Measurements from ENCODE around the gene SLC12A2. TPM values are rescaled to one million over a fixed set of nuclear protein-coding genes. Genes with fewer than 3 reads are reported as not detected.

SLC12A2 gene
- total RNA-seq, 1 experiment from 2014 or later = 41.2 TPM

DNA sequence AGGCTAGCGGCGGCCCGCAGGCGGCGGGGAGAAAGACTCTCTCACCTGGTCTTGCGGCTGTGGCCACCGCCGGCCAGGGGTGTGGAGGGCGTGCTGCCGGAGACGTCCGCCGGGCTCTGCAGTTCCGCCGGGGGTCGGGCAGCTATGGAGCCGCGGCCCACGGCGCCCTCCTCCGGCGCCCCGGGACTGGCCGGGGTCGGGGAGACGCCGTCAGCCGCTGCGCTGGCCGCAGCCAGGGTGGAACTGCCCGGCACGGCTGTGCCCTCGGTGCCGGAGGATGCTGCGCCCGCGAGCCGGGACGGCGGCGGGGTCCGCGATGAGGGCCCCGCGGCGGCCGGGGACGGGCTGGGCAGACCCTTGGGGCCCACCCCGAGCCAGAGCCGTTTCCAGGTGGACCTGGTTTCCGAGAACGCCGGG, 253 bp downstream of the SLC12A2 start (continued):
- TF ChIP-seq, protein P1, sequence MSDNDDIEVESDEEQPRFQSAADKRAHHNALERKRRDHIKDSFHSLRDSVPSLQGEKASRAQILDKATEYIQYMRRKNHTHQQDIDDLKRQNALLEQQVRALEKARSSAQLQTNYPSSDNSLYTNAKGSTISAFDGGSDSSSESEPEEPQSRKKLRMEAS (IDR thresholded peaks at IDR 0.05) = no peak
- no peak for TF ChIP-seq JUND (IDR thresholded peaks at IDR 0.05)
- no peak for TF ChIP-seq CBX3 (IDR thresholded peaks at IDR 0.05; ENCODE audit: low read depth)
- no peak for TF ChIP-seq CEBPB (IDR thresholded peaks at IDR 0.05; ENCODE audit: low read depth)
- TF ChIP-seq POLR2A (IDR thresholded peaks at IDR 0.05; ENCODE audit: borderline replicate concordance, extremely low read depth, insufficient read depth, insufficient read length) = no peak
- TF ChIP-seq EZH2 (IDR thresholded peaks at IDR 0.05) = no peak
- no peak; the same call in 1 of the 2 replicates for TF ChIP-seq POLR2AphosphoS5 (IDR thresholded peaks at IDR 0.05; ENCODE audit: low read depth, low read length)

DNA sequence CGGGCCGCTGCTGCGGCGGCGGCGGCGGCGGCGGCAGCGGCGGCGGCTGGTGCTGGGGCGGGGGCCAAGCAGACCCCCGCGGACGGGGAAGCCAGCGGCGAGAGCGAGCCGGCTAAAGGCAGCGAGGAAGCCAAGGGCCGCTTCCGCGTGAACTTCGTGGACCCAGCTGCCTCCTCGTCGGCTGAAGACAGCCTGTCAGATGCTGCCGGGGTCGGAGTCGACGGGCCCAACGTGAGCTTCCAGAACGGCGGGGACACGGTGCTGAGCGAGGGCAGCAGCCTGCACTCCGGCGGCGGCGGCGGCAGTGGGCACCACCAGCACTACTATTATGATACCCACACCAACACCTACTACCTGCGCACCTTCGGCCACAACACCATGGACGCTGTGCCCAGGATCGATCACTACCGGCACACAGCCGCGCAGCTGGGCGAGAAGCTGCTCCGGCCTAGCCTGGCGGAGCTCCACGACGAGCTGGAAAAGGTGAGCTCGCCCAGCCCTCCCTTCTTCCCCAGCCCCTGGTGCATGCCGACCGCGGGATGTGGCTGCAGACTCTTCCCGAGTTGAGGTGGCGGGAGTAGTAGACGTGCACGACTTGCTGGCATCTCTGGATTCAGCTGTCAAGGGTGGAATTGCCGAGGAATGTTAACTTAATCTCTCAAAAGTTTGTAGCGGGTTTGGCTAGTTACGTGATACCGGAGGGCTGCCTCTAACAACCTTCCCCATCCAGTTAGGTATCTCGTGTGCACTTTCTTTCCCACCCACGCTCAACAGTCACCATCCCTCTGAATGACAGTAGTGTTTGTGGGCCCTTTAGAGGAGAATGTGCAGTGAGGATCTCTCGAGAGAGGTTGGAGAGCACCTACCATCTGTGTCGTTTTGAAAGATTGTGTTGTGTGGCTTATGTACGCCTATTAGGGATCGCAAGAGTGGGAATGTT, 932 bp downstream of the SLC12A2 start:
- intact Hi-C loops (cut with micrococcal nuclease) = loop anchor here (5.0 kb wide), 1 partner anchor 327 kb away; no protein-coding TSS in a partner anchor
- H3K79me2 ChIP-seq (ENCODE audit: insufficient read depth, low read length) = peaks cover 84% of the 10 kb centered on the region
- no peaks in the 10 kb centered on the region for H3K9me2 ChIP-seq (ENCODE audit: insufficient read depth)
- ATAC-seq (peak; percentile 9), DNase-seq (ENCODE audit: low read depth, low spot score) (no peak)
- ChIA-PET RAD21 (ENCODE audit: low non-redundant PET in 1 of 2, low total read pairs in 2 of 2, uncharacterized antibody in 2 of 2, unreplicated experiment in 2 of 2) (no interaction called here), POLR2A (interaction anchor here (1.0 kb wide), 1 partner anchor 206 kb away, joined by 3 read pairs; no protein-coding TSS in a partner anchor), CTCF (interaction anchor here (1.0 kb wide), 1 partner anchor 207 kb away, joined by 3 read pairs; no protein-coding TSS in a partner anchor)
- H4K20me1 ChIP-seq (ENCODE audit: insufficient read depth) = peaks cover 5% of the 10 kb centered on the region; the same call in 1 of the 2 replicates
- H3K4me1 ChIP-seq (ENCODE audit: control insufficient read depth in 1 of 2, insufficient read depth in 2 of 2, low read length in 2 of 2) = peaks cover 14 to 25% of the 10 kb centered on the region in 2 experiments; a peak in 3 of 4 replicates
- peak overlapping the region; percentile 97 for H3K27ac ChIP-seq (ENCODE audit: low read depth, low read length)
- no peak overlapping the region for H2AFZ ChIP-seq (ENCODE audit: low read depth, low read length, poor library complexity, severe bottlenecking)
- H3K9me3 ChIP-seq (ENCODE audit: control insufficient read depth in 1 of 2, insufficient read depth in 1 of 2, low read depth in 1 of 2, low read length in 2 of 2) = no peaks in the 10 kb centered on the region
- peak overlapping the region; percentile 75 to 77 for H3K4me3 ChIP-seq (replicated peaks in 1 of 2; ENCODE audit: low read depth in 1 of 2, low read length in 2 of 2)
- no peak for TF ChIP-seq FOSL1 (IDR thresholded peaks at IDR 0.05; ENCODE audit: low read depth)
- no peak for TF ChIP-seq ELF1 (IDR thresholded peaks at IDR 0.05; ENCODE audit: borderline replicate concordance, low read depth)
- TF ChIP-seq SIN3A (IDR thresholded peaks at IDR 0.05; ENCODE audit: low read depth) = no peak
- peak; percentile 41; the same call in 1 of the 2 replicates for TF ChIP-seq ZFX (IDR thresholded peaks at IDR 0.05)
- TF ChIP-seq, protein P1 (IDR thresholded peaks at IDR 0.05) = no peak
- TF ChIP-seq SRF (IDR thresholded peaks at IDR 0.05; ENCODE audit: low read depth) = no peak
- no peak for TF ChIP-seq POLR2A (IDR thresholded peaks at IDR 0.05; ENCODE audit: borderline replicate concordance, extremely low read depth, insufficient read depth, insufficient read length)
- TF ChIP-seq, protein P2, sequence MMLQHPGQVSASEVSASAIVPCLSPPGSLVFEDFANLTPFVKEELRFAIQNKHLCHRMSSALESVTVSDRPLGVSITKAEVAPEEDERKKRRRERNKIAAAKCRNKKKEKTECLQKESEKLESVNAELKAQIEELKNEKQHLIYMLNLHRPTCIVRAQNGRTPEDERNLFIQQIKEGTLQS (IDR thresholded peaks at IDR 0.05) = no peak
- TF ChIP-seq CEBPB (IDR thresholded peaks at IDR 0.05; ENCODE audit: low read depth) = no peak
- TF ChIP-seq EZH2 (IDR thresholded peaks at IDR 0.05) = no peak
- no peak for TF ChIP-seq YY1 (IDR thresholded peaks at IDR 0.05; ENCODE audit: extremely low read depth, insufficient replicate concordance, low read depth, low read length)
- peak; percentile 70 for TF ChIP-seq EGR1 (IDR thresholded peaks at IDR 0.05; ENCODE audit: low read depth)
- TF ChIP-seq, protein P3, sequence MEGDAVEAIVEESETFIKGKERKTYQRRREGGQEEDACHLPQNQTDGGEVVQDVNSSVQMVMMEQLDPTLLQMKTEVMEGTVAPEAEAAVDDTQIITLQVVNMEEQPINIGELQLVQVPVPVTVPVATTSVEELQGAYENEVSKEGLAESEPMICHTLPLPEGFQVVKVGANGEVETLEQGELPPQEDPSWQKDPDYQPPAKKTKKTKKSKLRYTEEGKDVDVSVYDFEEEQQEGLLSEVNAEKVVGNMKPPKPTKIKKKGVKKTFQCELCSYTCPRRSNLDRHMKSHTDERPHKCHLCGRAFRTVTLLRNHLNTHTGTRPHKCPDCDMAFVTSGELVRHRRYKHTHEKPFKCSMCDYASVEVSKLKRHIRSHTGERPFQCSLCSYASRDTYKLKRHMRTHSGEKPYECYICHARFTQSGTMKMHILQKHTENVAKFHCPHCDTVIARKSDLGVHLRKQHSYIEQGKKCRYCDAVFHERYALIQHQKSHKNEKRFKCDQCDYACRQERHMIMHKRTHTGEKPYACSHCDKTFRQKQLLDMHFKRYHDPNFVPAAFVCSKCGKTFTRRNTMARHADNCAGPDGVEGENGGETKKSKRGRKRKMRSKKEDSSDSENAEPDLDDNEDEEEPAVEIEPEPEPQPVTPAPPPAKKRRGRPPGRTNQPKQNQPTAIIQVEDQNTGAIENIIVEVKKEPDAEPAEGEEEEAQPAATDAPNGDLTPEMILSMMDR (IDR thresholded peaks at IDR 0.05 in 2 of 3, conservative IDR thresholded peaks at IDR 0.05 in 1 of 3; ENCODE audit: borderline replicate concordance in 1 of 3, insufficient read depth in 1 of 3, low read depth in 2 of 3, low read length in 2 of 3) = no peak
- TF ChIP-seq SP1 (IDR thresholded peaks at IDR 0.05; ENCODE audit: low read depth) = no peak
- TF ChIP-seq EZH2phosphoT487 (IDR thresholded peaks at IDR 0.05; ENCODE audit: borderline replicate concordance) = no peak
- no TSS peak for BruUV-seq (replicated peaks)
- peak overlapping the region; percentile 92 for H3K4me2 ChIP-seq (ENCODE audit: low read length)
- H3K9ac ChIP-seq (ENCODE audit: low read length) = peak overlapping the region; percentile 87
- no peaks in the 10 kb centered on the region for H3K36me3 ChIP-seq (ENCODE audit: control insufficient read depth in 1 of 2, insufficient read depth in 2 of 2, low read length in 2 of 2)
- no peaks in the 10 kb centered on the region for H3K27me3 ChIP-seq (ENCODE audit: insufficient read depth, low read length)

Data from HCT116 (cell line).